PC-3 (cell line): ENCODE measurements around the gene AOAH. TPM values are rescaled to one million over a fixed set of nuclear protein-coding genes. Genes with fewer than 3 reads are reported as not detected.
A peak's percentile ranks its signal among the peaks of the same experiment; 100 is the strongest.

Experiments
- ATAC-seq: fragments of 200-7000 bp; cut with Tn5 transposase; 2 replicates; pipeline ENCODE4 v1.9.1; 2020; ENCODE audit warnings: mild to moderate bottlenecking, moderate library complexity
- Bru-seq: library from RNA; stranded (reverse); fragments of 400-500 nt; gene quantifications from one replicate; lab custom pipeline; 2021; lab: Mats Ljungman, UMichigan
- BruChase-seq, 2 experiments: library from RNA; stranded (reverse); fragments of 400-500 nt; gene quantifications; one replicate each; lab custom pipeline; 2021; lab: Mats Ljungman, UMichigan
- BruUV-seq: library from RNA; stranded (reverse); fragments of 400-500 nt; replicated peaks from 2 replicates; lab custom pipeline; 2021; lab: Mats Ljungman, UMichigan
- CTCF ChIA-PET: fragments of 300-600 bp; sonication (Branson Sonifier 250); formaldehyde crosslinking; loops from one replicate; lab custom pipeline; 2022; ENCODE audit warnings: antibody characterized with exemption; lab: Charles Lee
- POLR2A ChIA-PET: fragments of 300-600 bp; sonication (Branson Sonifier 250); formaldehyde crosslinking; loops from one replicate; lab custom pipeline; 2022; ENCODE audit warnings: antibody characterized with exemption; ENCODE audit not compliant: unreplicated experiment; lab: Charles Lee
- DNase-seq: peaks from one replicate; pipeline ENCODE4 v3.0.0-alpha.2; 2015
- H2AFZ ChIP-seq: fragments of 300-600 bp; sonication (generic); 2 replicates; pipeline ENCODE4 v1.6.0; 2016; ENCODE audit warnings: antibody characterized with exemption, low read length
- H3F3A ChIP-seq: fragments of 300-600 bp; sonication (generic); one replicate; pipeline ENCODE4 v1.6.0; 2017; ENCODE audit warnings: antibody characterized with exemption, low read length, control low read depth, mild to moderate bottlenecking; ENCODE audit not compliant: unreplicated experiment
- H3K27ac ChIP-seq: fragments of 300-600 bp; sonication (generic); 2 replicates; pipeline ENCODE4 v1.5.1; 2016; ENCODE audit warnings: mild to moderate bottlenecking, low read length
- H3K27me3 ChIP-seq: fragments of 300-600 bp; sonication (generic); 2 replicates; pipeline ENCODE4 v1.6.1; 2016; ENCODE audit warnings: low read length, mixed read lengths
- H3K36me3 ChIP-seq: fragments of 300-600 bp; sonication (generic); 2 replicates; pipeline ENCODE4 v1.6.1; 2016; ENCODE audit warnings: low read depth, mixed run types, low read length, mixed read lengths
- H3K4me1 ChIP-seq: fragments of 300-600 bp; sonication (generic); 2 replicates; pipeline ENCODE4 v1.5.1; 2016; ENCODE audit warnings: low read length; ENCODE audit not compliant: insufficient read depth
- H3K4me2 ChIP-seq: fragments of 300-600 bp; sonication (generic); 2 replicates; pipeline ENCODE4 v1.6.0; 2016; ENCODE audit warnings: low read length
- H3K4me3 ChIP-seq: fragments of 300-600 bp; sonication (generic); 2 replicates; pipeline ENCODE4 v1.5.1; 2016; ENCODE audit warnings: mild to moderate bottlenecking, low read length, mixed read lengths
- H3K79me2 ChIP-seq: fragments of 300-600 bp; sonication (generic); 2 replicates; pipeline ENCODE4 v1.6.1; 2017; ENCODE audit warnings: low read length, mixed read lengths
- H3K9ac ChIP-seq: fragments of 300-600 bp; sonication (generic); 2 replicates; pipeline ENCODE4 v1.6.0; 2016; ENCODE audit warnings: mild to moderate bottlenecking, low read length
- H3K9me2 ChIP-seq: fragments of 300-600 bp; sonication (generic); replicated peaks from 2 replicates; pipeline ENCODE4 v1.6.1; 2016; ENCODE audit warnings: mixed run types, low read length, mixed read lengths
- H3K9me3 ChIP-seq: fragments of 300-600 bp; sonication (generic); 2 replicates; pipeline ENCODE4 v1.6.1; 2016; ENCODE audit warnings: low read length, mixed read lengths
- H4K20me1 ChIP-seq: fragments of 300-600 bp; sonication (generic); 2 replicates; pipeline ENCODE4 v1.6.1; 2016; ENCODE audit warnings: low read length, mixed read lengths
- EZH2 ChIP-seq: fragments of 300-600 bp; sonication (generic); IDR thresholded peaks from one replicate; pipeline ENCODE4 v1.6.1; 2017; ENCODE audit warnings: antibody characterized with exemption, mild to moderate bottlenecking, low read length; ENCODE audit not compliant: unreplicated experiment
- EZH2phosphoT487 ChIP-seq: fragments of 300-600 bp; sonication (generic); IDR thresholded peaks from 2 replicates; pipeline ENCODE4 v1.6.1; 2018; ENCODE audit warnings: mild to moderate bottlenecking, antibody characterized with exemption, low read length, borderline replicate concordance
- intact Hi-C: fragments of 100-400 bp; cut with micrococcal nuclease; formaldehyde crosslinking; loops from 2 replicates; pipeline ENCODE4 v1.9.0; 2023
- long read RNA-seq: library from polyadenylated mRNA; unstranded; transcript quantifications from one replicate; pipeline ENCODE4 v2.0.0, GENCODE V29; 2021; ENCODE audit not compliant: unreplicated experiment
- total RNA-seq: library from RNA; depleted of rRNA; stranded (reverse); fragments of >200 nt; gene quantifications from 2 replicates; pipeline ENCODE4 v1.2.3, GENCODE V29; 2014; rRNA removed
- TF ChIP-seq, protein P1 (sequence below): fragments of 300-600 bp; sonication (generic); conservative IDR thresholded peaks from 2 replicates; pipeline ENCODE4 v1.5.1; 2017; ENCODE audit warnings: antibody characterized with exemption, low read depth, mild to moderate bottlenecking, low read length

Gene AOAH, protein sequence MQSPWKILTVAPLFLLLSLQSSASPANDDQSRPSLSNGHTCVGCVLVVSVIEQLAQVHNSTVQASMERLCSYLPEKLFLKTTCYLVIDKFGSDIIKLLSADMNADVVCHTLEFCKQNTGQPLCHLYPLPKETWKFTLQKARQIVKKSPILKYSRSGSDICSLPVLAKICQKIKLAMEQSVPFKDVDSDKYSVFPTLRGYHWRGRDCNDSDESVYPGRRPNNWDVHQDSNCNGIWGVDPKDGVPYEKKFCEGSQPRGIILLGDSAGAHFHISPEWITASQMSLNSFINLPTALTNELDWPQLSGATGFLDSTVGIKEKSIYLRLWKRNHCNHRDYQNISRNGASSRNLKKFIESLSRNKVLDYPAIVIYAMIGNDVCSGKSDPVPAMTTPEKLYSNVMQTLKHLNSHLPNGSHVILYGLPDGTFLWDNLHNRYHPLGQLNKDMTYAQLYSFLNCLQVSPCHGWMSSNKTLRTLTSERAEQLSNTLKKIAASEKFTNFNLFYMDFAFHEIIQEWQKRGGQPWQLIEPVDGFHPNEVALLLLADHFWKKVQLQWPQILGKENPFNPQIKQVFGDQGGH
- total RNA-seq (not detected in 2 replicates), Bru-seq, nascent RNA (percentile 1 among the genes with signal in this experiment), BruChase-seq, experiment 1, labeled RNA remaining after a 6-hour chase (not detected), BruChase-seq, experiment 2, labeled RNA remaining after a 2-hour chase (percentile 2 among the genes with signal in this experiment)
- long read RNA-seq, result 0 reads

DNA sequence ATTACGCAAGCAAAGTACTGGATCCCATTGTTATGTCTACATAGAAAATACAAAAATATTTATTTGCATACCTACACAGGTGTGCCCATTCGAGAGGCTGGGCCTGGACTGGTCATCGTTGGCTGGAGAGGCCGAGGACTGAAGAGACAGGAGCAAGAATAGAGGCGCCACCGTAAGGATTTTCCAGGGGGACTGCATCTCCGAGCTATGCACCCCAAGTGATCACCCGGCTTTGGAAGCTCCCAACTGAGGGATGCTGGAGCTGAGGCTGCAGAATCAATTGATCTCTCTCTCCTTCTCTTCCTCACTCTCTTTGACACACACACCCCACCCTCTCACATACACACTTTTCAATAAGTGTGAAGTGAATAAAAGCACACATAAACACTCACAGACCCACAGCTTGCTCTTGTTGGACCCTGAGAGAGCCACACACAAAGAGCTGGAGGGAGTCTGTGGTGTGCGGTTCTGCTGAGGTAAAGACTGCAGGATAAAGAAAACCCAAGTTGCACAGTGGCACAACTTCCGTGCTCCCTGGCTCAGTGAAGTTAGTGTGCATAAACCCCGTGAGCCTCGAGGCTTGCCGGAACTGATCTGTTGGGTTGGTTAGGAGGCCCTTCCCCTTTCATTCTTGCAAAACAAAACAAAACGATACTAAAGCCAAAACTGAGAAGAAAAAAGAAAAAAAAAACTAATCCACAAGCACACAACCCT is at the start of gene AOAH:
AOAH (minus strand) TSS at position 544 of the 714 bp plus-strand sequence; CDS start at position 198, 346 bp downstream.
- ChIA-PET POLR2A (no interaction called here), CTCF (no interaction called here)
- DNase-seq, result no peak
- no peaks in the 10 kb centered on the region for H3K36me3 ChIP-seq
- BruUV-seq, result no TSS peak
- H3F3A ChIP-seq, result no peaks in the 10 kb centered on the region
- peaks cover 12% of the 10 kb centered on the region; the same call in 1 of the 2 replicates for H3K27me3 ChIP-seq
- no peak within 1 kb of the TSS for H3K4me3 ChIP-seq
- no peaks in the 10 kb centered on the region for H4K20me1 ChIP-seq
- H3K27ac ChIP-seq, result no peak within 1 kb of the TSS
- H3K79me2 ChIP-seq, result no peaks in the 10 kb centered on the region
- no peak for TF ChIP-seq EZH2phosphoT487
- TF ChIP-seq, protein P1, sequence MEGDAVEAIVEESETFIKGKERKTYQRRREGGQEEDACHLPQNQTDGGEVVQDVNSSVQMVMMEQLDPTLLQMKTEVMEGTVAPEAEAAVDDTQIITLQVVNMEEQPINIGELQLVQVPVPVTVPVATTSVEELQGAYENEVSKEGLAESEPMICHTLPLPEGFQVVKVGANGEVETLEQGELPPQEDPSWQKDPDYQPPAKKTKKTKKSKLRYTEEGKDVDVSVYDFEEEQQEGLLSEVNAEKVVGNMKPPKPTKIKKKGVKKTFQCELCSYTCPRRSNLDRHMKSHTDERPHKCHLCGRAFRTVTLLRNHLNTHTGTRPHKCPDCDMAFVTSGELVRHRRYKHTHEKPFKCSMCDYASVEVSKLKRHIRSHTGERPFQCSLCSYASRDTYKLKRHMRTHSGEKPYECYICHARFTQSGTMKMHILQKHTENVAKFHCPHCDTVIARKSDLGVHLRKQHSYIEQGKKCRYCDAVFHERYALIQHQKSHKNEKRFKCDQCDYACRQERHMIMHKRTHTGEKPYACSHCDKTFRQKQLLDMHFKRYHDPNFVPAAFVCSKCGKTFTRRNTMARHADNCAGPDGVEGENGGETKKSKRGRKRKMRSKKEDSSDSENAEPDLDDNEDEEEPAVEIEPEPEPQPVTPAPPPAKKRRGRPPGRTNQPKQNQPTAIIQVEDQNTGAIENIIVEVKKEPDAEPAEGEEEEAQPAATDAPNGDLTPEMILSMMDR, result no peak
- TF ChIP-seq EZH2, result no peak
- no peaks in the 10 kb centered on the region for H3K9me3 ChIP-seq
- H2AFZ ChIP-seq, result no peak within 1 kb of the TSS
- ATAC-seq, result no peak
- no peak within 1 kb of the TSS for H3K9ac ChIP-seq
- H3K4me2 ChIP-seq, result no peak within 1 kb of the TSS
- no peaks in the 10 kb centered on the region for H3K9me2 ChIP-seq
- H3K4me1 ChIP-seq, result no peaks in the 10 kb centered on the region
- intact Hi-C loops, result no loop called here

DNA sequence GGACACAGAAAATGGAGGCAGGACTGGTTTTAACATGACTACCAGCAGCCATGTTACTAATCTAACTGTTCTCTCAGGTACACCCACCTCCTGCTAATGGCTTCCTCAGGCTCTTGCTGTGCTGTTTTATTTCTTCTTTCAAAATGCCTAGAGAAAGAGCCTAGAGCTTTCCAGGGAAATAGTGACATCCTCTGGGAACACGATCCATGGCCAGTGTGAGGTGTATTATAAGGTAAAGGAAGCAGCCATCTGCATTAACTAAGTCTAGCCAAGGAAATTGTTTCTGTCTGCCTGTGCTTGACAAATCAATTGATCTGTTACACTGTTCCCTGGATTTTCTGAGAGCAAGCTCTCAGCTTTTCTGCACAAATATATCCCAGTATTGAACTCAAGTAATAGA is 42.2 kb upstream of the AOAH start:
- H2AFZ ChIP-seq, result no peak overlapping the region
- H4K20me1 ChIP-seq, result no peaks in the 10 kb centered on the region
- H3K9me2 ChIP-seq, result no peaks in the 10 kb centered on the region
- CTCF ChIA-PET, result no interaction called here
- POLR2A ChIA-PET, result no interaction called here
- no TSS peak for BruUV-seq
- no peaks in the 10 kb centered on the region for H3K9me3 ChIP-seq
- DNase-seq (no peak), ATAC-seq (no peak)
- H3K4me3 ChIP-seq, result no peak overlapping the region
- H3K27ac ChIP-seq, result no peak overlapping the region
- no peak overlapping the region for H3K9ac ChIP-seq
- intact Hi-C loops, result no loop called here
- no peaks in the 10 kb centered on the region for H3F3A ChIP-seq
- H3K36me3 ChIP-seq, result no peaks in the 10 kb centered on the region
- TF ChIP-seq, protein P1, result no peak
- TF ChIP-seq EZH2, result no peak
- TF ChIP-seq EZH2phosphoT487, result no peak
- H3K79me2 ChIP-seq, result no peaks in the 10 kb centered on the region
- H3K4me2 ChIP-seq, result no peak overlapping the region
- no peaks in the 10 kb centered on the region for H3K4me1 ChIP-seq
- H3K27me3 ChIP-seq, result no peaks in the 10 kb centered on the region
